Measurements from ENCODE around the gene TMEM88.

- no peak for TF ChIP-seq CTCF (IDR thresholded peaks at IDR 0.05)
- TF ChIP-seq POLR2A (IDR thresholded peaks at IDR 0.05) = no peak
These were observed 34.6 kb upstream of the TMEM88 start for GRCh38 chr17:7820231-7820630.
